ENCODE measurements around the gene RNF149. TPM values are rescaled to one million over a fixed set of nuclear protein-coding genes. Genes with fewer than 3 reads are reported as not detected.
A peak's percentile ranks its signal among the peaks of the same experiment; 100 is the strongest.
"Not testable (repeated sequence)": the region's sequence is repeated elsewhere in the genome, so short reads cannot be mapped to it uniquely, and the experiment has no call there.

The RNF149 gene
- total and polyA plus RNA-seq, 8 donors = 51.5 to 111 (median 66.5) TPM

DNA sequence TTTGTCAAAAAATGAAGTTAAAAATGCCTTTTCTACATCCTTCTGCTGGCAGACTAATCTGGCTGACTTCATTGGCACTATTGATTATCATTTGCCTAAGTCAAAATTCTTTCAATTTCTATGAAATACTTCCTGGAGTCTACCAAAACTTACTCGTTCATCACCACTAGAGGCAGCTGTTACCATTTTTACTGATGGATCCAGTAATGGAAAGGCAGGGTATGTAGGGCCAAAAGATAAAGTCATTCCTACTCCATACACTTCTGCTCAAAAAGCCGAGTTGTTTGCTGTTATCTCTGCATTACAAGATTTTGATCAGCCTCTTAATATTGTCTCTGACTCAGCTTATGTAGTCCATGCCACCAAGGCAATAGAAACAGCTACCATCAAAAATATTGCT is 67.8 kb downstream of the RNF149 start:
- H3K4me3 ChIP-seq; intact Hi-C loops (cut with DNase I); H3K36me3 ChIP-seq; H3K27me3 ChIP-seq; ATAC-seq; H3K4me1 ChIP-seq; H3K9me3 ChIP-seq; DNase-seq: not testable (repeated sequence)
- peak; percentile 19 to 37 for TF ChIP-seq CTCF (IDR thresholded peaks at IDR 0.05)
- H3K27ac ChIP-seq = peak overlapping the region; percentile 68 to 74

GRCh38 chr2:101239760-101240118 is 68.8 kb downstream of the RNF149 start:
- intact Hi-C loops (cut with DNase I); H3K4me3 ChIP-seq; ATAC-seq; H3K27me3 ChIP-seq; H3K4me1 ChIP-seq; H3K9me3 ChIP-seq; H3K36me3 ChIP-seq; DNase-seq: not testable (repeated sequence)
- peak overlapping the region; percentile 68 to 74 for H3K27ac ChIP-seq

DNA sequence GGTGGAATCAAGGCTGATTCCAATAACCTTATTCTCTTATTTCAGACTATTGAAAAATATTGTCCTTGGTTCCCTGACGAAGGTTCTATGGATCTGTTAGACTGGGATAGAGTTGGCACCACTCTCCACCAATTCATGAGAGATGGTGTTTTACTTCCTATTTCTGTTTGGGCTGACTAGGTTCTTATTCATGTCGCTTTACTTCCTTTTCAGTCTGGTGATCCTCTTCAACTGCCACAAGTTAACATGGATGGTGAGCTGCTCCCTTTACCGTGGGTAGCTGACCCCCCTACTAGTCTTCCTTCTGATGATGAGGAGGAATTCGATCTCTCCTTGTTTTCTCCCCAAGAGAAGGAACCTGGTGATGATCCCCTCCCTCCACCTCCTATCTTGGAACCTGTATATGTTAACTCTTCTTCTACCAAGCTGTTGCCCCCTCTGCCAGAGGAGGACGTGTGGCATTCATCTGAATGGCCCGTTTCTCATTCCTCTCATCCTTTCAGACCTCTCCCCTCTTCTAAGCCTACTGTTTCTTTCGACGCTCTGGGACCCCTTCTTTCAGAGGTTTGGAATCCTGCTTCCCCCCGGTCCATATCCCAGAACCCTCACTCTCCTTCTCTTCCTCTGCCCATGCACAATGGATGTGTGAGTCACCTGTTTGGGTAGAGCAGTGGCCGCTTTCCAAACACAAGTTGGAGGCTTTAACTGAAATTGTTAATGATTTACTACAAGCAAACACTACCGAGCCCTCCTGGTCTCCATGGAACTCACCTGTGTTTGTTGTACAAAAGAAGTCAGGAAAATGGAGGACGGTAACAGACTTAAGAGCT is 69.4 kb downstream of the RNF149 start:
- intact Hi-C loops (cut with DNase I) = no loop called here
- H3K4me3 ChIP-seq = no peak overlapping the region
- peak in 2 of 4 donors; percentile 52 to 80 for DNase-seq
- no peaks in the 10 kb centered on the region for H3K4me1 ChIP-seq
- H3K27me3 ChIP-seq = no peaks in the 10 kb centered on the region
- no peak for TF ChIP-seq CTCF (IDR thresholded peaks at IDR 0.05)
- peaks cover 0 to 7% of the 10 kb centered on the region in 2 donors for H3K9me3 ChIP-seq
- no peaks in the 10 kb centered on the region for H3K36me3 ChIP-seq
- peak overlapping the region; percentile 68 to 74 for H3K27ac ChIP-seq
- peak; percentile 83 for ATAC-seq

GRCh38 chr2:101237944-101238343 is 70.6 kb downstream of the RNF149 start:
- H3K4me3 ChIP-seq; intact Hi-C loops (cut with DNase I); H3K36me3 ChIP-seq; H3K4me1 ChIP-seq; H3K27me3 ChIP-seq; ATAC-seq; DNase-seq; H3K27ac ChIP-seq; H3K9me3 ChIP-seq: not testable (repeated sequence)

DNA sequence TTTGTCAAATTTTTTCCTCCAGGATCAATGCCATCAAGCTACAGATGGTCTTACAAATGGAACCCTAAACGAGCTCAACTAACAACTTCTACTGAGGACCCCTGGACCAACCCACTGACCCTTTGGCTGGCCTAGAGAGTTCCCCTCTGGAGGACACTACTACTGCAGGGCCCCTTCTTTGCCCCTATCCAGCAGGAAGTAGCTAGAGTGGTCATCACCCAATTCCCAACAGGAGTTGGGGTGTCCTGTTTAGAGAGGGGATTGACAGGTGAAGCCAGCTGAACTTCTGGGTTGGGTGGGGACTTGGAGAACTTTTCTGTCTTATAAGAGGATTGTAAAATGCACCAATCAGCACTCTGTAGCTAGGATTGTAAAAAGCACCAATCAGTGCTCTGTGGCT is 72.5 kb downstream of the RNF149 start:
- intact Hi-C loops (cut with DNase I); H3K9me3 ChIP-seq; ATAC-seq: not testable (repeated sequence)

GRCh38 chr2:101234169-101234938 is 74.1 kb downstream of the RNF149 start:
- TF ChIP-seq CTCF (IDR thresholded peaks at IDR 0.05) = no peak

More for the DNA sequence above, 72.5 kb downstream of the RNF149 start:
- not testable (repeated sequence) for H3K27ac ChIP-seq, H3K36me3 ChIP-seq, H3K4me3 ChIP-seq, H3K27me3 ChIP-seq, DNase-seq, H3K4me1 ChIP-seq

More at GRCh38 chr2:101234169-101234938, 74.1 kb downstream of the RNF149 start:
- no peak for DNase-seq
- no peak overlapping the region for H3K4me3 ChIP-seq
- H3K27me3 ChIP-seq = no peaks in the 10 kb centered on the region
- intact Hi-C loops (cut with DNase I) = no loop called here
- no peak for ATAC-seq
- no peaks in the 10 kb centered on the region for H3K36me3 ChIP-seq
- H3K9me3 ChIP-seq = peaks cover 0 to 7% of the 10 kb centered on the region in 2 donors
- H3K27ac ChIP-seq = no peak overlapping the region
- no peaks in the 10 kb centered on the region for H3K4me1 ChIP-seq
